Body of pancreas (tissue), 4 donors: ENCODE data around the gene SPATA17. TPM values are rescaled to one million over a fixed set of nuclear protein-coding genes. Genes with fewer than 3 reads are reported as not detected.

ENCODE experiments used
- ATAC-seq: fragments of 150-250 bp; one replicate; pipeline ENCODE4 v1.9.1; 2016
- DNase-seq, 4 donors: peaks; one replicate each; pipeline ENCODE4 v3.0.0-alpha.2; 2019
- H3K27ac ChIP-seq, 4 donors: fragments of 200-600 bp; sonication (generic); 1 replicate in 3 of 4; 2 replicates in 1 of 4; pipeline versions ENCODE4 v1.5.1 to v1.6.1; 2016 to 2019; ENCODE audit warnings: mild to moderate bottlenecking in 1 of 4, mixed read lengths in 1 of 4, moderate library complexity in 1 of 4
- H3K27me3 ChIP-seq, 2 donors: fragments of 200-600 bp; sonication (generic); one replicate each; pipeline ENCODE4 v1.6.0; 2016; ENCODE audit warnings: mild to moderate bottlenecking in 1 of 2
- H3K36me3 ChIP-seq, 2 donors: fragments of 200-600 bp; sonication (generic); replicated peaks in 1 of 2; 2 replicates each; pipeline ENCODE4 v1.5.1; 2016; ENCODE audit warnings: low read depth in 2 of 2; ENCODE audit not compliant: insufficient read depth in 1 of 2
- H3K4me1 ChIP-seq: fragments of 200-600 bp; sonication (generic); one replicate; pipeline ENCODE4 v1.6.0; 2016
- H3K4me3 ChIP-seq, 2 donors: fragments of 200-600 bp; sonication (generic); 1 replicate in 1 of 2; 2 replicates in 1 of 2; pipeline ENCODE4 v1.5.1; 2016 to 2019
- H3K9me3 ChIP-seq, 3 donors: fragments of 200-600 bp; sonication (generic); 1 replicate in 2 of 3; 2 replicates in 1 of 3; pipeline ENCODE4 v1.5.1; 2016
- POLR2A ChIP-seq, 3 donors: fragments of 450-650 bp; IDR thresholded peaks; one replicate each; pipeline ENCODE4 v1.6.1; 2016; ENCODE audit warnings: antibody characterized with exemption in 3 of 3, mild to moderate bottlenecking in 2 of 3
- WGBS, 2 donors: methylation state at CpG; one replicate each; pipeline ENCODE4 v1.1.5; 2017; 5-methylcytosine and 5-hydroxymethylcytosine counted together
- intact Hi-C: fragments of 100-400 bp; cut with DNase I; formaldehyde crosslinking; loops from one replicate; pipeline ENCODE4 v1.15.1; 2023
- total RNA-seq, 2 donors: library from RNA; depleted of rRNA; stranded (reverse); fragments of >200 nt; gene quantifications; one replicate each; pipeline ENCODE4 v1.1.0, GENCODE V29; 2016
- TF ChIP-seq, protein P1 (sequence below), 7 experiments: fragments of 450-650 bp in 4 of 7; fragments of 200-600 bp in 3 of 7; sonication (generic) in 3 of 7; IDR thresholded peaks; one replicate each; pipeline ENCODE4 v1.5.1; 2016 to 2019; ENCODE audit warnings: antibody characterized with exemption in 7 of 7

Gene SPATA17
- total RNA-seq, 2 donors from 2014 or later = 0.52 to 2.6 TPM

DNA sequence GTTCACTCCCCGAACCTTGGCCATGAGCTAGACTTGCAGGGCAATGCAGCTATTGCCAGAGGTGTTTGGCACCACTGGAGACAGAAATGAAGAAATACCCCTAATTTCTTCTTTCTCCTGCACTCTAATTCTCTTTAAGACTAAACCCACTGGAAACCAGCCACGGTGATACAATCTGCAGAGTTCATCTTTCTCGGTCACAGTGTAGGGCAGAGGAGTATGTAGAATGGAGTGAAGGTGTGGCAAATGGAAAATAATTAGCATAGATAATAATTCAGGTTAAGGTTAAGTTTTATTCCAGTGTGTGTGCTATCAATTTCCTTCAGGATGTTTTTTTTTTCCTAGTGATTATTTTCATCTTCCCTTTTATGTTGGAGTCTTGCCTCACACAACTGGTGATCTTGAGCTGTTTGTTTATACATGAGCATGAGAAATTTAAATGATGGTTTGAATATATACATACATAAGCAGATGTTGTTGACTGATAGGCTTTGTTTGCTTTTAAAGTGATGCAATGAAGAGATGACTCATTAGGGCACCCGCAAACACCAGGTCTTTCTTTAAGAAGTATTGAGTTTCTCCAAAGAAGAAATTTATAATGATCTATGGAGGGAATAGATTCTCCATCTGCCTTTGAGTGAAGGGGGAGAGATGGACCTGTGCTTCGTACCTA, 81.9 kb downstream of the SPATA17 start:
- no peak for TF ChIP-seq POLR2A (IDR thresholded peaks at IDR 0.05)
- TF ChIP-seq, protein P1, sequence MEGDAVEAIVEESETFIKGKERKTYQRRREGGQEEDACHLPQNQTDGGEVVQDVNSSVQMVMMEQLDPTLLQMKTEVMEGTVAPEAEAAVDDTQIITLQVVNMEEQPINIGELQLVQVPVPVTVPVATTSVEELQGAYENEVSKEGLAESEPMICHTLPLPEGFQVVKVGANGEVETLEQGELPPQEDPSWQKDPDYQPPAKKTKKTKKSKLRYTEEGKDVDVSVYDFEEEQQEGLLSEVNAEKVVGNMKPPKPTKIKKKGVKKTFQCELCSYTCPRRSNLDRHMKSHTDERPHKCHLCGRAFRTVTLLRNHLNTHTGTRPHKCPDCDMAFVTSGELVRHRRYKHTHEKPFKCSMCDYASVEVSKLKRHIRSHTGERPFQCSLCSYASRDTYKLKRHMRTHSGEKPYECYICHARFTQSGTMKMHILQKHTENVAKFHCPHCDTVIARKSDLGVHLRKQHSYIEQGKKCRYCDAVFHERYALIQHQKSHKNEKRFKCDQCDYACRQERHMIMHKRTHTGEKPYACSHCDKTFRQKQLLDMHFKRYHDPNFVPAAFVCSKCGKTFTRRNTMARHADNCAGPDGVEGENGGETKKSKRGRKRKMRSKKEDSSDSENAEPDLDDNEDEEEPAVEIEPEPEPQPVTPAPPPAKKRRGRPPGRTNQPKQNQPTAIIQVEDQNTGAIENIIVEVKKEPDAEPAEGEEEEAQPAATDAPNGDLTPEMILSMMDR (IDR thresholded peaks at IDR 0.05) = no peak
- intact Hi-C loops = no loop called here
- no peak for ATAC-seq
- H3K9me3 ChIP-seq = no peaks in the 10 kb centered on the region
- H3K4me1 ChIP-seq = no peaks in the 10 kb centered on the region
- no peak for DNase-seq
- no peak overlapping the region for H3K4me3 ChIP-seq
- H3K27me3 ChIP-seq = no peaks in the 10 kb centered on the region
- H3K36me3 ChIP-seq = no peaks in the 10 kb centered on the region
- no peak overlapping the region for H3K27ac ChIP-seq
- WGBS, 2 donors = 86 to 91% methylated on average over 5 of the region's 5 CpGs

DNA sequence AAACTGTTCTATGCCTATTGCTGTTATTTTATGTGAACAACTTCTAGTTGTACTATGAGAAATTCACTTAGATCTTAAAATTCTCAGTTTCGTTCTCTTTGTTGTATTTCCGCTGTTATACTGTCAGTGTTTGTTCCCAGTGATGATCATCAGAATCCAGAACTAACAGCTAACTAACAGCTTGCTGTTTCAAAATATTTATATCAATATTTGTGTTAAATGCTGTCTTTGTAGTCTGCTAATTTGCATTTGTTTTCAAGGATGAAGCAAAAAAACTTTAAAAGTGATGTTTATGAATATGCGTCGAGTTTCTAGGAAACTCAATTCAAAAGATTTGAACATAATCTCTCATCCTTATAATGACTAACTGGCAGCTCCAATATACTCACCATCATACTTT, 84.5 kb downstream of the SPATA17 start:
- no peak for ATAC-seq
- Histone ChIP-seq H3K36me3 (no peaks in the 10 kb centered on the region), H3K9me3 (no peaks in the 10 kb centered on the region), H3K27ac (no peak overlapping the region), H3K27me3 (no peaks in the 10 kb centered on the region), H3K4me3 (no peak overlapping the region), H3K4me1 (no peaks in the 10 kb centered on the region)
- TF ChIP-seq, protein P1 (IDR thresholded peaks at IDR 0.05) = no peak
- no peak for TF ChIP-seq POLR2A (IDR thresholded peaks at IDR 0.05)
- intact Hi-C loops = no loop called here
- 90 to 94% methylated on average over 4 of the region's 4 CpGs for WGBS, 2 donors
- DNase-seq = no peak

DNA sequence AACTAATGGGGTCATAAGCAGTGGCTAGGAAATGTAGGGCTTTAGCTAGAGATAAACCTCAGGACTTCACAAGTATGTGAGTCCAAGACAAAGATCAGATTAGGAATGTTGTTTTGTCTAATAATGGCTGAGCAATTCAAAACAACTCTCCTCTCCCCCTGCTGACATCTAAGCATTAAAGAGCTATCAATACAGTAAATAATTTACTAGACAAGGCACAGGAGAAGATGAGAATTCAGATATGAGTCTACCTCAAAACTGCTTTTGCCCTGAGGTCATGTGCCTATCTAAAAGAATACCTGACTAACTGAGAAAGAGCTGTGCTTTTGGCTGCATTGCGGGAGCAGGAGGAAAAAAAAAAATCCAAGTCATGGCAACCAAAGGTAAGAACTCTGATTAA, 86.8 kb downstream of the SPATA17 start:
- Histone ChIP-seq H3K27me3 (no peaks in the 10 kb centered on the region), H3K4me1 (no peaks in the 10 kb centered on the region), H3K27ac (no peak overlapping the region), H3K36me3 (no peaks in the 10 kb centered on the region), H3K9me3 (no peaks in the 10 kb centered on the region), H3K4me3 (no peak overlapping the region)
- 40 to 44% methylated on average over 1 of the region's 1 CpG for WGBS, 2 donors
- intact Hi-C loops = no loop called here
- ATAC-seq (no peak), DNase-seq (no peak)
- TF ChIP-seq POLR2A (IDR thresholded peaks at IDR 0.05) = no peak
- TF ChIP-seq, protein P1 (IDR thresholded peaks at IDR 0.05) = no peak

DNA sequence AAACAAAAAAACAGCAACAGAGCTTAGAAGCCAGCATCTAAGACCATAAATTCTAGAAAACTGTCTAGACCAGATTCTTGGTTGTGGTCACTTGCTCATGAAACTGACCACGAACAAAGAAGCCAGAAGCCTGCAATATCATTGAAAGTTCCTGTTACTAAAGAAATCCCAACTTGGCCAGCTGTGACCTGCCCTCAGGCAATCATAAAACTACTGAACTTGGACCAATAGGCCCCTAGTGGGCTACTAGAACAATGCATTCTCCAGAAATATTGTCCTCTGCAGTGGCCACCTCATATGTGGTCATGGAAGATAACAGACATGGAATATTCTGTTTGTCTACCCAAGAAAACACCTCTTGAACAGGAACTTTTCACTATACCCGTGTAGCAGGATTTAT, 87.7 kb downstream of the SPATA17 start:
- DNase-seq (no peak), ATAC-seq (no peak)
- 65 to 68% methylated on average over 2 of the region's 2 CpGs for WGBS, 2 donors
- no peaks in the 10 kb centered on the region for H3K36me3 ChIP-seq
- H3K4me1 ChIP-seq = no peaks in the 10 kb centered on the region
- no peak overlapping the region for H3K4me3 ChIP-seq
- H3K27ac ChIP-seq = no peak overlapping the region
- intact Hi-C loops = no loop called here
- no peaks in the 10 kb centered on the region for H3K27me3 ChIP-seq
- no peak for TF ChIP-seq POLR2A (IDR thresholded peaks at IDR 0.05)
- TF ChIP-seq, protein P1 (IDR thresholded peaks at IDR 0.05) = no peak
- H3K9me3 ChIP-seq = no peaks in the 10 kb centered on the region

DNA sequence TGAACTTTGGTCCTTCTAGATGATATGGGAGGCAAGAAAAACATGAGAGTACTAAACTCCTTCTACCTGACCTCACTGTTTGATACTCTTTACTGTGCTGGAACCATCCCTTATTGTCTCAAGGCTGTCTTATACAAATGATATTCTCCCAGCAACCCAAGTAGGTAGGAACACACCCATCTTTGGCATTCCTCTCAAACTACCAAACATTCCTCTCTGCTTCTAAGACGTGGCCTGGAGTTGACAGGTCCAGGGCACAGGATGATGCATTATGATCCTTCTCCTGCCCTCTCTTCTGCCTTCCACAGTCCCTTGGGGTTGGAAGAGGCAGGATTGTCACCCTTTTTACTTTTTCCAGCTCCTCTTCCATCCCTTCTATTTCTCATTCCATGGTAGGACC, 90.5 kb downstream of the SPATA17 start:
- Histone ChIP-seq H3K4me1 (no peaks in the 10 kb centered on the region), H3K4me3 (no peak overlapping the region), H3K27ac (no peak overlapping the region), H3K9me3 (no peaks in the 10 kb centered on the region), H3K27me3 (no peaks in the 10 kb centered on the region), H3K36me3 (no peaks in the 10 kb centered on the region)
- ATAC-seq = no peak
- no peak for DNase-seq
- intact Hi-C loops = no loop called here
- TF ChIP-seq, protein P1 (IDR thresholded peaks at IDR 0.05) = no peak
- no peak for TF ChIP-seq POLR2A (IDR thresholded peaks at IDR 0.05)
- WGBS, 2 donors = 25 to 46% methylated on average over 1 of the region's 1 CpG
